GM13976 (cell line): ENCODE data around the gene TRIM8.
"Not testable (repeated sequence)": the region's sequence is repeated elsewhere in the genome, so short reads cannot be mapped to it uniquely, and the experiment has no call there.

ENCODE experiments used
- DNase-seq: peaks from one replicate; pipeline ENCODE4 v3.0.0; 2012; ENCODE audit warnings: low spot score
- CTCF ChIP-seq: IDR thresholded peaks from 2 replicates; pipeline ENCODE4 v1.5.1; 2012; ENCODE audit warnings: borderline replicate concordance, mild to moderate bottlenecking; ENCODE audit not compliant: insufficient read depth; ENCODE audit errors: extremely low read depth, missing control alignments, control extremely low read depth
- in situ Hi-C: fragments of 300-500 bp; cut with MboI; formaldehyde crosslinking; loops from one replicate; pipeline ENCODE4 v1.12.0; 2022; ENCODE audit warnings: low sequenced_read_pairs, mixed read lengths, inconsistent platforms; ENCODE audit not compliant: unreplicated experiment

Gene TRIM8

GRCh38 chr10:102681696-102682095 lies 37.4 kb downstream of the TRIM8 start:
- in situ Hi-C loops, result no loop called here
- TF ChIP-seq CTCF, result no peak
- DNase-seq, result no peak

GRCh38 chr10:102682416-102682815 lies 38.1 kb downstream of the TRIM8 start:
- no peak for TF ChIP-seq CTCF
- no peak for DNase-seq
- in situ Hi-C loops, result no loop called here

DNA sequence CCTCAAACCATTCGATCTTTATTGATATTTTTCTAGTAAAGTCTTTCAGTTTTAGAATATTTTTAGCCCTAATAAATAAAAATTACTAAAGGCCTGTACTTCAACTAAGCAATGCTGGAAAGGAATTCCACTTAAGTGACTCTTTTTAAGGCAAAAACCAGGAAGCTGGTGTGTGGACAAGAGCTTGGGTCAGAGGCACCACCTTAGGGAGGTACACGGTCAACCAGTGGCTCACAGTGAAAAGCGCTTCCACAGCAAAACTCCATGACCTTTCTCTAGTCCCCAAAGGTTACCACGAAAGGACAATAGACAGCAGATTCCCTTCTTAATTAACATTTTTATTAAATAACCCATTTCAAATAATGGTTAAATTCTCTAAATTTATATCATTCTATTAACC lies 38.7 kb downstream of the TRIM8 start:
- in situ Hi-C loops, result no loop called here
- TF ChIP-seq CTCF, result no peak
- DNase-seq, result no peak

GRCh38 chr10:102683736-102684135 lies 39.5 kb downstream of the TRIM8 start:
- in situ Hi-C loops, result no loop called here
- no peak for TF ChIP-seq CTCF
- DNase-seq, result no peak

DNA sequence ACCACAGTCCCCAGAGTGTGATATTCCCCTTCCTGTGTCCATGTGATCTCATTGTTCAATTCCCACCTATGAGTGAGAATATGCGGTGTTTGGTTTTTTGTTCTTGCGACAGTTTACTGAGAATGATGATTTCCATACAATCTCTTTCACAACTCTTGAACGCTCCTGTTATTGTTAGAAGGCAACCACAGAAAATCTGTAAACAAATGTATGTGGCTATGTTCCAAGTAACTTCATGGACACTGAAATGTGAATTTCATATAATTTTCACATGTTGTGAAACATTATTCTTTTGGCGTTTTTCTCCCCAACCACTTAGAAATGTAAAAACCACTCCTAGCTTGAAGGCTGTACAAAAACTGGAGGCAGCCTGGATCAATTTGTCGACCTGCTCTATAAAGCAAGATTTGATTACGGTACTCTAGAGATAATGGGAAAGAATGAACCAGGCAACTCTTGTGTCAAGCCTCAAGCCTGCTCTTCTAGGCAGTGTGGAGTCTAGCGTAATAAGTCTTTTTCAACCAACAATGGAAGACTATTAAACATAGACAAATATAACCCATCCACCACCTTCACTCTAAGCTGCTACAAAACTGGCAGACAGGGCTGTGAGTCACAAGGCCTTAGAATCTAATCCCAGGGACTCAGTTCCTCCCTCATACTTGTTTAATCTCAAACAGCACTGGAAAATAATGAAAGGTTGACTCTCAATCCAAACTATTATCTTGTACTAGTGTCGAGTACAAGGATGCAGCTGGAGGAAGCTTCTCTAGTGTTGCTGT lies 47.2 kb downstream of the TRIM8 start:
- no peak for TF ChIP-seq CTCF
- in situ Hi-C loops, result no loop called here
- no peak for DNase-seq

DNA sequence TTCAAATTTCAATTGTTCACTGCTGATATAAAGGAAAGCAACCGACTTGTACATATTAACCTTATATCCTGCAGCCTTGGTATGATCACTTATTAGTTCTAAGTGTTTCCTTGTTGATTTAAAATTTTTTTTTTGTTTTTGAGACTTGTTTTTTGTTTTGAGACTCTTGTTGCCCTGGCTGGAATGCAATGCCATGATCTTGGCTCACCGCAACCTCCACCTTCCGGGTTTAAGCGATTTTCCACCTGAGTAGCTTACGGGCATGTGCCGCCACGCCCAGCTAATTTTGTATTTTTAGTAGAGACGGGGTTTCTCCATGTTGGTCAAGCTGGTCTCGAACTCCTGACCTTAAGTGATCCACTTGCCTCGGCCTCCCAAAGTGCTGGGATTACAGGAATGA lies 51.1 kb downstream of the TRIM8 start:
- DNase-seq, in situ Hi-C loops: not testable (repeated sequence)

GRCh38 chr10:102696736-102697135 lies 52.5 kb downstream of the TRIM8 start:
- in situ Hi-C loops, result no loop called here
- DNase-seq, result no peak
- no peak for TF ChIP-seq CTCF
